ENCODE measurements around the gene EFCAB6.

Gene EFCAB6

GRCh38 chr22:43838571-43839307 is 26.6 kb upstream of the EFCAB6 start:
- Histone ChIP-seq H3K36me3 (ENCODE audit: insufficient read depth, low read length) (no peaks in the 10 kb centered on the region), H3K9me3 (ENCODE audit: insufficient read depth, low read depth, low read length) (no peaks in the 10 kb centered on the region), H3K4me3 (ENCODE audit: low read length, poor library complexity, severe bottlenecking) (no peak overlapping the region), H2AFZ (ENCODE audit: low read length) (no peak overlapping the region), H4K20me1 (ENCODE audit: insufficient read depth, low read length, poor library complexity, severe bottlenecking) (no peaks in the 10 kb centered on the region), H3K27me3 (ENCODE audit: insufficient read depth, low read length, poor library complexity, severe bottlenecking) (no peaks in the 10 kb centered on the region), H3K9me2 (replicated peaks; ENCODE audit: low read depth, low read length) (no peaks in the 10 kb centered on the region), H3K4me2 (ENCODE audit: low read depth, low read length, poor library complexity, severe bottlenecking) (no peak overlapping the region), H3F3A (ENCODE audit: low read depth) (no peaks in the 10 kb centered on the region), H3K79me2 (ENCODE audit: insufficient read depth, low read length) (no peaks in the 10 kb centered on the region), H3K9ac (ENCODE audit: low read depth, low read length, poor library complexity, severe bottlenecking) (no peak overlapping the region), H3K4me1 (ENCODE audit: insufficient read depth, low read length, poor library complexity, severe bottlenecking) (no peaks in the 10 kb centered on the region)
- no peak for TF ChIP-seq CTCF (conservative IDR thresholded peaks at IDR 0.05; ENCODE audit: low read length)
- no peak for TF ChIP-seq EZH2phosphoT487 (IDR thresholded peaks at IDR 0.05; ENCODE audit: borderline replicate concordance)

GRCh38 chr22:43838161-43838560 is 26.1 kb upstream of the EFCAB6 start:
- no peak overlapping the region for H3K4me2 ChIP-seq (ENCODE audit: low read depth, low read length, poor library complexity, severe bottlenecking)
- H3K9ac ChIP-seq (ENCODE audit: low read depth, low read length, poor library complexity, severe bottlenecking) = no peak overlapping the region
- no peaks in the 10 kb centered on the region for H4K20me1 ChIP-seq (ENCODE audit: insufficient read depth, low read length, poor library complexity, severe bottlenecking)
- H3K4me1 ChIP-seq (ENCODE audit: insufficient read depth, low read length, poor library complexity, severe bottlenecking) = no peaks in the 10 kb centered on the region
- TF ChIP-seq CTCF (conservative IDR thresholded peaks at IDR 0.05; ENCODE audit: low read length) = no peak
- TF ChIP-seq EZH2phosphoT487 (IDR thresholded peaks at IDR 0.05; ENCODE audit: borderline replicate concordance) = no peak
- no peaks in the 10 kb centered on the region for H3K9me3 ChIP-seq (ENCODE audit: insufficient read depth, low read depth, low read length)
- no peaks in the 10 kb centered on the region for H3F3A ChIP-seq (ENCODE audit: low read depth)
- H3K4me3 ChIP-seq (ENCODE audit: low read length, poor library complexity, severe bottlenecking) = no peak overlapping the region
- no peaks in the 10 kb centered on the region for H3K36me3 ChIP-seq (ENCODE audit: insufficient read depth, low read length)
- no peaks in the 10 kb centered on the region for H3K27me3 ChIP-seq (ENCODE audit: insufficient read depth, low read length, poor library complexity, severe bottlenecking)
- no peak overlapping the region for H2AFZ ChIP-seq (ENCODE audit: low read length)
- no peaks in the 10 kb centered on the region for H3K9me2 ChIP-seq (replicated peaks; ENCODE audit: low read depth, low read length)
- no peaks in the 10 kb centered on the region for H3K79me2 ChIP-seq (ENCODE audit: insufficient read depth, low read length)

GRCh38 chr22:43837666-43838065 is 25.6 kb upstream of the EFCAB6 start:
- H3K79me2 ChIP-seq (ENCODE audit: insufficient read depth, low read length) = no peaks in the 10 kb centered on the region
- no peaks in the 10 kb centered on the region for H3K4me1 ChIP-seq (ENCODE audit: insufficient read depth, low read length, poor library complexity, severe bottlenecking)
- no peaks in the 10 kb centered on the region for H4K20me1 ChIP-seq (ENCODE audit: insufficient read depth, low read length, poor library complexity, severe bottlenecking)
- no peaks in the 10 kb centered on the region for H3K9me3 ChIP-seq (ENCODE audit: insufficient read depth, low read depth, low read length)
- TF ChIP-seq EZH2phosphoT487 (IDR thresholded peaks at IDR 0.05; ENCODE audit: borderline replicate concordance) (no peak), CTCF (conservative IDR thresholded peaks at IDR 0.05; ENCODE audit: low read length) (no peak)
- no peaks in the 10 kb centered on the region for H3K9me2 ChIP-seq (replicated peaks; ENCODE audit: low read depth, low read length)
- no peaks in the 10 kb centered on the region for H3K27me3 ChIP-seq (ENCODE audit: insufficient read depth, low read length, poor library complexity, severe bottlenecking)
- H2AFZ ChIP-seq (ENCODE audit: low read length) = no peak overlapping the region
- H3F3A ChIP-seq (ENCODE audit: low read depth) = no peaks in the 10 kb centered on the region
- no peak overlapping the region for H3K9ac ChIP-seq (ENCODE audit: low read depth, low read length, poor library complexity, severe bottlenecking)
- H3K4me2 ChIP-seq (ENCODE audit: low read depth, low read length, poor library complexity, severe bottlenecking) = no peak overlapping the region
- no peak overlapping the region for H3K4me3 ChIP-seq (ENCODE audit: low read length, poor library complexity, severe bottlenecking)
- no peaks in the 10 kb centered on the region for H3K36me3 ChIP-seq (ENCODE audit: insufficient read depth, low read length)
